ENCODE data around the gene CAMTA1. TPM values are rescaled to one million over a fixed set of nuclear protein-coding genes. Genes with fewer than 3 reads are reported as not detected.

The CAMTA1 gene
- total and polyA plus RNA-seq, 2 donors = 53.3 to 115 TPM

- H3K36me3 ChIP-seq (ENCODE audit: insufficient read depth) = peaks cover 4% of the 10 kb centered on the region
- 31% methylated on average over 1 of the region's 1 CpG for WGBS
- H3K27ac ChIP-seq (ENCODE audit: low read depth) = no peak overlapping the region
- no peaks in the 10 kb centered on the region for H3K4me1 ChIP-seq (ENCODE audit: insufficient read depth)
- DNase-seq (ENCODE audit: extremely low spot score) = no peak
- H3K4me3 ChIP-seq (ENCODE audit: low read depth, low read length) = no peak overlapping the region
These were observed 1023.1 kb downstream of the CAMTA1 start for GRCh38 chr1:7808253-7808844.

GRCh38 chr1:7809742-7810141, 1024.5 kb downstream of the CAMTA1 start:
- peaks cover 4% of the 10 kb centered on the region for H3K36me3 ChIP-seq (ENCODE audit: insufficient read depth)
- 95% methylated on average over 13 of the region's 13 CpGs for WGBS
- no peak for DNase-seq (ENCODE audit: extremely low spot score)

GRCh38 chr1:7810395-7810794, 1025.1 kb downstream of the CAMTA1 start:
- H3K36me3 ChIP-seq (ENCODE audit: insufficient read depth) = peaks cover 4% of the 10 kb centered on the region
- no peak for DNase-seq (ENCODE audit: extremely low spot score)
- no peaks in the 10 kb centered on the region for H3K4me1 ChIP-seq (ENCODE audit: insufficient read depth)
- 87% methylated on average over 7 of the region's 7 CpGs for WGBS
- no peak overlapping the region for H3K27ac ChIP-seq (ENCODE audit: low read depth)
- H3K4me3 ChIP-seq (ENCODE audit: low read depth, low read length) = no peak overlapping the region

More at GRCh38 chr1:7809742-7810141, 1024.5 kb downstream of the CAMTA1 start:
- no peak overlapping the region for H3K27ac ChIP-seq (ENCODE audit: low read depth)
- H3K4me3 ChIP-seq (ENCODE audit: low read depth, low read length) = no peak overlapping the region
- H3K4me1 ChIP-seq (ENCODE audit: insufficient read depth) = no peaks in the 10 kb centered on the region

DNA sequence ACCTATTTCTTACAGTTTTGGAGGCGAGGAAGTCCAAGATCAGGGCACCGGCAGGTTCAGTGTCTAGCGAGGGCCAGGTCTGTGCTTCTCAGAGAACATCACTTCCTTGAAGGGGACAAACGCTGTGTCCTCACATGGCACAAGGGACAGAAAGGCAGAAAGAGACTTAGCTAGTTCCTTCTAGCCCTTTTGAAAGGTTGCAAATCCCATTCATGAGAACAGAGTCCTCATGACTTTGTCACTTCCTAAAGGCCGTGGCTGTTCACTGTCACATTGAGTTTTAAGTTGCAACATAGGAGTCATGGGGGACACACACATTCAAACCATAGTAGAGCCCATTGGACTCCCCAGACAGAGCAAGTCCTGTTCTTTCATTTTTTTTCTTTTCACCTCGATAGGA, 1026.2 kb downstream of the CAMTA1 start:
- WGBS = 93% methylated on average over 6 of the region's 6 CpGs
- Histone ChIP-seq H3K4me1 (ENCODE audit: insufficient read depth) (no peaks in the 10 kb centered on the region), H3K4me3 (ENCODE audit: low read depth, low read length) (no peak overlapping the region), H3K27ac (ENCODE audit: low read depth) (no peak overlapping the region), H3K36me3 (ENCODE audit: insufficient read depth) (peaks cover 3% of the 10 kb centered on the region)
- DNase-seq (ENCODE audit: extremely low spot score) = no peak

DNA sequence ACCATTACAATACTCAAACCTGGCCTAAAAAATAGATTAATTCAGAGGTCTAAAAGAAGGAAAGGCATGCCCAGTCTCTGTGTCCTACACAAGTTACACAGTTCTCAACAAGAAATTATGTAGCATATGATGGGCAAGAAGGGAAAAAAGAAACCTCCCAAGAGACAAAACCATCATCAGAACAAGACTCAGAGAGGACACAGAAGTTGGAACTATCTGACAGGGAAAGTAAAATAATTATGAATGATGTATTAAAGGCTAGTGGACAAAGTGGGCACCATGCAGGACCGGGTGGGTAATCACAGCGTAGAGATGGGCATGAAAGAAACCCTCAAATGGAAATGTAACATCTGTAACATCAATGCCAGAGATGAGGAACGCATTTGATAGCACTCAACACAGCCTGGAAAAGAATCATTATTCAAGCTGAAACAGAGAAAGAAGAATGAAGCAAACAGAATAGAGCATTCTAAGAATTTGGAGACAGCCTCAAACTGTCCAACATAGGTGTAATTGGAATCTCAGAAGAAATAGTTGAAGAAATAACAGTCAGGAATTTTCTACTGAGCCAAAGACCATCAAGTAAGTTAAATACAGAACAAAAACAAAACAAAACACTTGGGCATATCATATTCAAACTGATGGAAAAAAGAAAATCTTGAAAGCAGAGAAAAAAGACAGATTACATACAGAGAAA, 1028.6 kb downstream of the CAMTA1 start:
- Histone ChIP-seq H3K4me1 (ENCODE audit: insufficient read depth) (no peaks in the 10 kb centered on the region), H3K36me3 (ENCODE audit: insufficient read depth) (peaks cover 3% of the 10 kb centered on the region), H3K27ac (ENCODE audit: low read depth) (no peak overlapping the region), H3K4me3 (ENCODE audit: low read depth, low read length) (no peak overlapping the region)
- DNase-seq (ENCODE audit: extremely low spot score) = no peak
- 91% methylated on average over 3 of the region's 3 CpGs for WGBS

Small RNA genes lying within 50 kb of the gene (small RNA-seq; reads per million reads assigned to genes)
- gene AL359881.1 (not detected), gene AL590128.1 (not detected), gene RNU1-8P (not detected)

Other genes with a start within 250 kb of the CAMTA1 start
- 28.6 TPM for gene NOL9, start 230.9 kb upstream of the CAMTA1 start, total RNA-seq
- 4.0 TPM for gene NOL9, start 230.9 kb upstream of the CAMTA1 start, polyA plus RNA-seq
- not detected for gene TAS1R1, start 230.1 kb upstream of the CAMTA1 start, total RNA-seq
- gene TAS1R1, start 230.1 kb upstream of the CAMTA1 start, polyA plus RNA-seq = 0.06 TPM
- gene ZBTB48, start 205.5 kb upstream of the CAMTA1 start, total RNA-seq = 19.6 TPM
- gene ZBTB48, start 205.5 kb upstream of the CAMTA1 start, polyA plus RNA-seq = 32.2 TPM
- 17.0 TPM for gene KLHL21, start 182.6 kb upstream of the CAMTA1 start, total RNA-seq
- 72.4 TPM for gene KLHL21, start 182.6 kb upstream of the CAMTA1 start, polyA plus RNA-seq
- 16.3 TPM for gene PHF13, start 171.7 kb upstream of the CAMTA1 start, total RNA-seq
- 19.0 TPM for gene PHF13, start 171.7 kb upstream of the CAMTA1 start, polyA plus RNA-seq
- gene THAP3, start 160.6 kb upstream of the CAMTA1 start, total RNA-seq = 20.3 TPM
- 29.6 TPM for gene THAP3, start 160.6 kb upstream of the CAMTA1 start, polyA plus RNA-seq
- 28.3 TPM for gene DNAJC11, start 83.6 kb upstream of the CAMTA1 start, total RNA-seq
- 29.0 TPM for gene DNAJC11, start 83.6 kb upstream of the CAMTA1 start, polyA plus RNA-seq